EL (cell line): ENCODE data around the gene KANSL1.

Experiments
- DNase-seq: peaks from one replicate; pipeline ENCODE4 v3.0.0-alpha.2; 2016

The KANSL1 gene

DNA sequence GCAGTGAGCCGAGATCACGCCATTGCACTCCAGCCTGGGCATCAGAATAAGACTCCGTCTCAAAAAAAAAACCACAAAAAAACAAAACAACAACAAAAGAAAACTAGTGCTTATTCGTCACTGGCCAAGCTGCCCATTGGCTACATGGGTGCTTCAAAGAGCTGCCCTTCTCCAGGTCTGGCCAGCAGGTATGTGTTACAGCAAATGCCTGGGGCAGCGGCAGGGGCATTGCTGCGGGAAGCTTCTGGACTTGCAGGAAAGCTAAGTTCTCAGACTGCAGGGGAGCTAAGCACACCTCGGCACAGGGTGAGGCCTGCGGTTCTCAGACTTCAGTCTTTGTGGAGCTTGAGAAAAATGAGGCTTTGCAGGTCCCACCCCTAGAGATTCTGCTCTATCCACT lies 198.2 kb downstream of the KANSL1 start:
- no peak for DNase-seq

DNA sequence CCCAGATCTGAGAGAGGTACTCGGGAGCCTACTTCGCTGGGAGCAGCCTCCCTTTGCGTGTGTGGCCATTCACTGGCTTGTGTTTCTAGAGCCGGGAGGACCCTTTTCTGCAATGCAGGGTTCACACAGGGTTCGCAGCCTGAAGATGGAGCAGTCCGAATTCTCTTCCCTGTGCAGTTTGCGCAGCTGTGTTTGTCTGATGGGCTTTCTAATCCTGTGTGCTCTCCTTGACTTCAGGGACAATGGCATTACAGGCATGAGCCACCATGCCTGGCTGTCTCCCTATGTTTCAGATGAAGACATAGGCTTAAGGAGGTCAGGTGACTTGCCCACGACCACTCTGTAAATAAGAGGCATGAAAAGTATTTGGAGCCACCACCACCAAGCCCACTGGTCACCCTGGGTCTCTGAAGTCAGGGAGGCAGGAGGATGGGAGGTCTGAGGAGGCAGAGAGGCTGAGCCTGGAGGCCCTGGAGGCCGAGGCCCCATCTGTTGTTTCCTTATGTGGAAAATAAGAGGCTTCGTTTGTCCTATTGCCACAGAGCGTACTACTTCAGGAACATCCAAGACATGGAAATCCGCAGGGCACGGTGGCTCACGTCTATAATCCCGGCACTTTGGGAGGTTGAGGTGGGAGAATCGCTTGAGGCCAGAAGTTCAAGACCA lies 199.1 kb downstream of the KANSL1 start:
- DNase-seq: no peak

DNA sequence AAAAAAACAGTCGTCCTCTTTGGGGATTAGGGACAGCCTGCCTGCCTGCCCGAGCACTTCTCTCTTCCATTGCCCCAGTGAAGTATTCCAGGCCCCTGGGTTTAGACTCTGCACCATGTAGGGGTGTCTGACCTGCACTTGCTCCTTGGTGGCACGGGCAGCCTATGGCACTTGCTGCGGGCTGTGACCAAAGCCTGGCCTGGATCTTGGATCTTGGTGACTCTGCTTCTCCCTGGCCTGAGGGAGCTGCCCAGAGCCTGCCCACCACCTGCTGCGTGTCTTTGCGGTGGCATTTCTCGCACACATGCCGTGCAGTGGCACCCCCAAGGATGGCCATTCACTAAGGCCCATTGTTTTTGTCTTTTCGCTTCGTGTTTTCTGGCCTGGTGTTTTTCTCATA lies 200.3 kb downstream of the KANSL1 start:
- DNase-seq: no peak

DNA sequence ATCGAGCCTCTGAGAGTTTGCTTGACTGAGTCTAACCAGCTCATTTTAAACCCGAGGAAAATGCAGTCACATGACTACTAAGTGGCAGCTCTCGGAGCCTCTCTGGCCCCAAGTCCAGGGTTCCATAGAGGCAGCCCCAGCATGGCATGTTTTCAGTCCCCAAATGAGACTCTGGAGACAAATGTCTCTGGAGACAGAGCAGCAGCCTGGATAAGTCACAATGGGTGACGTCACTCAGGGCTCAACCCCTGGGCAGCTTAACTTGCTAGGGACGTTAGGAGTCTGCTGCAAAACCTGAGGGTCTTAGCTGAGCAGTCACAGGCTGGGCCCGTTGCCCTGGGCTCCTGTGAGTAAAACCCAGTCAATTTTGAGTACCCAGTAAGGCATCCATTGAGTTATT lies 201.1 kb downstream of the KANSL1 start:
- DNase-seq: no peak

DNA sequence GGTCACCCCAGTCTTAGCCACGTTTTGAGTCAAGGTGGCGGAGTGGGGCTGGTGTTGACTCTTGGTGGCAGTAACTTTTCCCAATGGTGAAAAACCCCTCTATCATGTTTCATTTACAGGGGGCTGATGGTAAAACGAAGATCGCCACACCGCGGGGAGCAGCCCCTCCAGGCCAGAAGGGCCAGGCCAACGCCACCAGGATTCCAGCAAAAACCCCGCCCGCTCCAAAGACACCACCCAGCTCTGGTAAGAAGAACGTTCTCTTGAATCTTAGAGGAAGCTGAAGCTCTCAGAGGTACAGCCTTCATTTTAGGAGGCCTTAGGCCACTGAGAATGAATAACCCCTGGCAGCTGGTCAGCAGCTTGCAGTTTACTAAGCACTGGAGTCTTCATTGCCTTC lies 201.9 kb downstream of the KANSL1 start:
- DNase-seq: no peak

DNA sequence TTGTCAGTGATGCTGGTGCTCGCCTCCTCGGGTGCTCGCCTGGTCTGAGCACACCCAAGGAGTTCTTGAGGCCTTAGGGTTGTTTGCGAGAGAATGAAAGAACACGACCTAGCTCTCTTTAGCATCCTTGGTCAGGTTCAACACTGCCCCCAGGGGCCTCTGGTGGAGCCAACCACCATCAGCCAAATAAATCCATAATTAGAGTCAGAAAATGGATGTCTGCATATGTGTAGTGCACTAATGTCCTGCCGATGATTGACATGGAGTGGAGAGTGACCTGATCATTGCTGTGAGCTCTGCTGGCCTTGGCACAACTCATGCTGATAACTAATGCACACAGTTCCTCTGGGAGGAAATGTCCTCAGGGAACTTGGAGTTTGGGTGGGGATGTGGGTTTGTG lies 202.3 kb downstream of the KANSL1 start:
- DNase-seq: no peak

DNA sequence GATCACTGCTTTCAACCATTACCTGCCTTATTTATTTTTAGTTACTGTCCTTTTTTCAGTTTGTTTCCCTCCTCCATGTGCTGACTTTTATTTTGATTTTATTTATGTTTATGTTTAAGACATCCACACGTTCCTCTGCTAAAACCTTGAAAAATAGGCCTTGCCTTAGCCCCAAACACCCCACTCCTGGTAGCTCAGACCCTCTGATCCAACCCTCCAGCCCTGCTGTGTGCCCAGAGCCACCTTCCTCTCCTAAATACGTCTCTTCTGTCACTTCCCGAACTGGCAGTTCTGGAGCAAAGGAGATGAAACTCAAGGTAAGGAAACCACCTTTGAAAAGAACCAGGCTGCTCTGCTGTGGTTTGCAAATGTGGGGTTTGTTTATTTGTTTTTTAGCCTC lies 203.5 kb downstream of the KANSL1 start:
- no peak for DNase-seq

DNA sequence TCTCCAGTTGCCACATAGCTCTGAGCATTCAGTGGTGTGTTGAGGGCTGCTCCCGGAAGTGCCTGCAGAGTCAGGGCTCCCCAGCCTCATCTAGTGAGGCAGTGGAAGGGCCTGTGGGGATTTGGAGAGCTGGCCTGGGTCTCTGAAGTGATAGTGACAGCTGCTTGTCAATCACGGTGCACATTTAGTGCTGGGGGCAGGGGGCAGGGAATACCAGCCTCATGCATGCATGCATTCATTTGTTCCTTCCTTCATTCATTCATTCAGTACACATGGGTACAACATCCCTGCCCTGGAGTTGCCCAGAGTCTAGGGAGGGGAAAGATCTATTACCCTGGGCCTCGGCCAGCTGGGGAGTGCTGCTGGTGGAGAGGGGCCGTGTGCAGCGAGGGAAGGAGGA lies 205.5 kb downstream of the KANSL1 start:
- DNase-seq: no peak

DNA sequence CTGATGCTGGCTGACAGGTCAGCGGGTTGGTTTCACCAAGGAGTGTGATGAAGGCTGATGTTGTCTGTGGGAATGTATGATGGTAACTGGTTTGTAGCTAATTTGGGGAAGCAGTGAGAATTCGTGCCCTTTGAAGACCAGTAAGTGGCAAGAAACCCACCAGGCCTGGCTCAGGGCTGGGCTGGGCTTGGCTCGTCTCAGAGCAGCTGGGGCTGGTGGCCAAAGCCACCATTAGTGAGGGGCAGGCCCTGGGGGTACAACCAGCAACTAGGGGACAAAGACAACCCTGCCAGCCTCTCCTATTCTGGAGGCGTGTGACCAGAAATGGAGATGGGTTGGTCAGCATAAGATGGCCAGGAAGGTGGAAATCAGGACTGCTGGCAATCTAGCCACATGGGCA lies 207.2 kb downstream of the KANSL1 start:
- DNase-seq: no peak

DNA sequence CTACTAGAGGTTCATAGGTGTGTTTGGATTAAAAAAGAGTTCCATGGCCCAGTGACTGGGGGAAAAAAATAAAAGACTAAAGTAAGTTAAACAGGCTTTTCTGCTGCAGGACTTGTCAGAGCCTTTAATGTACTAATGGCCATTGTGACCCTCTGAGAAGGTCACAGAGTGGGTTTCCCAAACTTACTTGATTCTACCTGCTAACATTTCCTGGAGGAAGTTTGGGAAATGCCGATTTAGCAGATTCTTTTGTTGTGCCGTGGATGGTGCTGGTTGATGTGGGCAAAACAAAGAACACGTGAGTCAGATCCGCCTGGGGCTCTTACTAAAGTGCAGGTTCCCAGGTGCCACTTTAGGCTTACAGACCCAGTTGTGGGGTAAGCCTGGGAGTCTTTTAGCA lies 207.8 kb downstream of the KANSL1 start:
- DNase-seq: no peak

DNA sequence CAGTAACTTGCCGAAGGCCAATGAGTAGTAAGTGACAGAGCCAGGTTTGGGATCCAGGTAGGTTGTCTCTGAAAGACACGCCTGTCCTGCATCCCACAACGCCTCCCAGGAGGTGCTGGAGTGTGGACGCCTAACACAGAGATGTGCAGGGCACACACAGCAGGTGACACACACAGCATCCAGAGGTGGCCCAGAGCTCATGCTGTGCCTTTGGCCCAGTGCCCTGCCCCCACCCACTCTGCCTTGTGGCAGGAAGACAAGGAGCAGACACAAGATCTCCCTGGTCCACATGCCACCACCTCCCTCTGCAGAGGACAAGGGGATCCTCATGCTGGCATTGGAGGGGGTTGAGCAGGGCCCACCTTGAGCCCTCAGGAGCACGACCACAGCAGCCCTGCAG lies 208.9 kb downstream of the KANSL1 start:
- DNase-seq: no peak

DNA sequence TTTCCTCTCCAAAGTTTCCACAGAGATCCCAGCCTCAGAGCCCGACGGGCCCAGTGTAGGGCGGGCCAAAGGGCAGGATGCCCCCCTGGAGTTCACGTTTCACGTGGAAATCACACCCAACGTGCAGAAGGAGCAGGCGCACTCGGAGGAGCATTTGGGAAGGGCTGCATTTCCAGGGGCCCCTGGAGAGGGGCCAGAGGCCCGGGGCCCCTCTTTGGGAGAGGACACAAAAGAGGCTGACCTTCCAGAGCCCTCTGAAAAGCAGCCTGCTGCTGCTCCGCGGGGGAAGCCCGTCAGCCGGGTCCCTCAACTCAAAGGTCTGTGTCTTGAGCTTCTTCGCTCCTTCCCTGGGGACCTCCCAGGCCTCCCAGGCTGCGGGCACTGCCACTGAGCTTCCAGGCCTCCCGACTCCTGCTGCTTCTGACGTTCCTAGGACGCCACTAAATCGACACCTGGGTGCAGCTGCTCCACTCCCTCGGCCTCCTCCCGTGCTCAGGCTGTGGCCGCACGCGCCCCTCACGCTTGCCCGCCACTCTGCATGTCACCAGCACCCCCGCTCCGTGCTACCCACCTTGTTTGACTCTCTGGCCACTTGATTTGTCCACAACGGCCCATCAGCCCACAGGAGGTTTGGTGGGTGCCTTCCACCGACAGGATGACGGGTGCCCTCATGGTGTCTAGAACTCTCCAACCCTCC lies 209.5 kb downstream of the KANSL1 start:
- DNase-seq: no peak

DNA sequence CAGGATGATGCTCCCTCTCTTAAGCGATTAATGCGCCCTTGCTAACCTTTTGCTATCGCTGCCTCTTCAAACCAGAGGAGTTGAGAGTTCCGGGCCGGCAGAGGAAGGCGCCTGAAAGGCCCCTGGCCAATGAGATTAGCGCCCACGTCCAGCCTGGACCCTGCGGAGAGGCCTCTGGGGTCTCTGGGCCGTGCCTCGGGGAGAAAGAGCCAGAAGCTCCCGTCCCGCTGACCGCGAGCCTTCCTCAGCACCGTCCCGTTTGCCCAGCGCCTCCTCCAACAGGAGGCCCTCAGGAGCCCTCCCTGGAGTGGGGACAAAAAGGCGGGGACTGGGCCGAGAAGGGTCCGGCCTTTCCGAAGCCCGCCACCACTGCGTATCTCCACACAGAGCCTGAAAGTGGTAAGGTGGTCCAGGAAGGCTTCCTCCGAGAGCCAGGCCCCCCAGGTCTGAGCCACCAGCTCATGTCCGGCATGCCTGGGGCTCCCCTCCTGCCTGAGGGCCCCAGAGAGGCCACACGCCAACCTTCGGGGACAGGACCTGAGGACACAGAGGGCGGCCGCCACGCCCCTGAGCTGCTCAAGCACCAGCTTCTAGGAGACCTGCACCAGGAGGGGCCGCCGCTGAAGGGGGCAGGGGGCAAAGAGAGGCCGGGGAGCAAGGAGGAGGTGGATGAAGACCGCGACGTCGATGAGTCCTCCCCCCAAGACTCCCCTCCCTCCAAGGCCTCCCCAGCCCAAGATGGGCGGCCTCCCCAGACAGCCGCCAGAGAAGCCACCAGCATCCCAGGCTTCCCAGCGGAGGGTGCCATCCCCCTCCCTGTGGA lies 210.2 kb downstream of the KANSL1 start:
- DNase-seq: no peak

DNA sequence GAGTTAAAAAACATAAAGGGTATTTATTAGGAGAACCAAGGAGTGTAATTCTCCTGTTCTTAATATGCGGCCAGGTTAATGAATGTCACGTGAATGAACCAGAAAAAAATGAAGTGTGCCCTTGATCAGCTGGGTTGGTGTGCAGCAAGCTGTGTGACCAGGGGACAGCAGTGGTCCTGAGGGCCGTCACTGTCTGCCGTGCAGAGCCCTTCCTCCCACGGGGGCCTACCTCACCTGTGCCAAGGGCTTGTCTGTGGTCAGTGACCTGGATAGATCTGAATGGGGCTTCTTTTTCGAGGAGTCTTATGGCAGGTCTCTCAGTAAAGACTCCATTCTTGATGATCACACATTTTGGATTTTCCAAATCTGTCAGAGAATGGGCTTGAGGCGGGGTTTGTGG lies 211.9 kb downstream of the KANSL1 start:
- DNase-seq: no peak

DNA sequence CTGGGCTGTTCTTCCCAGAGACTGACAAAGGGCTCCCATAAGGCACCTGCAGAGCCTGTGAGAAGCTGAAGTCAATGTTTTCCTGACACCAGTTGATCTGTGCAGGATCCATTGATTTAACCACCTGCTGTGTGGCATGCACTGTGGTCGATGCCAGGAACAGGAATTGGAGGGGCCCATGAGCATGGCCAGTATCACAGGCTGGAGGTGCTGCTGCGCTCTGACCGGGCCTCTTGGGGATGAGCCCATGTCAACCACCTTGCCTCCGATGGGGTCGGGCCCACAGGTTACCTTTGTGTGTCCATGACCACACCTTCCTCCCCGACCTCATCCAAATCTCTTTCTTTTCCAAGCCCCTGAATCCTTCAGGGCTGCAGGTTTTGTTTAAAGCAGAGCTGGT lies 212.4 kb downstream of the KANSL1 start:
- no peak for DNase-seq
